WTC11 (cell line): ENCODE data around the gene ATP2B3.

ENCODE experiments used
- PREB ChIP-seq: sonication (generic); formaldehyde crosslinking; IDR thresholded peaks from 2 replicates; pipeline ENCODE4 v1.8.1; 2022; ENCODE audit warnings: mild to moderate bottlenecking, missing genetic modification reagents, moderate library complexity, borderline replicate concordance
- ZNF281 ChIP-seq: sonication (generic); formaldehyde crosslinking; IDR thresholded peaks from 2 replicates; pipeline ENCODE4 v1.8.0; 2023; ENCODE audit warnings: mild to moderate bottlenecking, missing genetic modification reagents

GRCh38 chrX:153537526-153538295, 20.3 kb downstream of the ATP2B3 start:
- no peak for TF ChIP-seq PREB
- no peak for TF ChIP-seq ZNF281
